ENCODE results near the gene RMI2. TPM values are rescaled to one million over a fixed set of nuclear protein-coding genes. Genes with fewer than 3 reads are reported as not detected.

RMI2 gene
- total and polyA plus RNA-seq, 2 donors (not counting 1 experiment from before 2014, with no cell fraction given): 6.6 to 6.8 TPM

- DNase-seq (ENCODE audit: low read depth in 2 of 2): no peak
- Histone ChIP-seq H4K20me1 (ENCODE audit: control insufficient read depth, extremely low read depth, insufficient read depth, low read length) (no peaks in the 10 kb centered on the region), H3K4me3 (replicated peaks in 1 of 4; ENCODE audit: control extremely low read depth in 1 of 4, insufficient read depth in 1 of 4, low read depth in 3 of 4, low read length in 4 of 4) (no peak overlapping the region), H3K9ac (ENCODE audit: insufficient read depth, low read length) (no peak overlapping the region), H2AFZ (ENCODE audit: low read length) (no peak overlapping the region), H3K4me2 (ENCODE audit: extremely low read depth, insufficient read depth, low read length) (no peak overlapping the region), H3K4me1 (ENCODE audit: control insufficient read depth, extremely low read depth, insufficient read depth, low read length) (no peaks in the 10 kb centered on the region), H3K36me3 (ENCODE audit: control insufficient read depth, insufficient read depth, low read length) (no peaks in the 10 kb centered on the region), H3K27ac (ENCODE audit: insufficient read depth, low read length) (no peak overlapping the region), H3K9me3 (ENCODE audit: control insufficient read depth, insufficient read depth, low read depth, low read length) (no peaks in the 10 kb centered on the region), H3K27me3 (ENCODE audit: control insufficient read depth, insufficient read depth, low read length) (no peaks in the 10 kb centered on the region), H3K79me2 (ENCODE audit: control insufficient read depth, insufficient read depth, low read length) (no peaks in the 10 kb centered on the region)
- TF ChIP-seq EZH2 (IDR thresholded peaks at IDR 0.05; ENCODE audit: low read length, missing control alignments): no peak
- TF ChIP-seq CTCF (conservative IDR thresholded peaks at IDR 0.05 in 1 of 2, IDR thresholded peaks at IDR 0.05 in 1 of 2; ENCODE audit: low read depth in 1 of 2, low read length in 2 of 2): no peak
Observed at GRCh38 chr16:11306997-11307638, 38.1 kb upstream of the RMI2 start.

GRCh38 chr16:11307639-11308492, 37.4 kb upstream of the RMI2 start:
- no peak for DNase-seq (ENCODE audit: low read depth in 2 of 2)
- H3K79me2 ChIP-seq (ENCODE audit: control insufficient read depth, insufficient read depth, low read length): no peaks in the 10 kb centered on the region
- TF ChIP-seq CTCF (conservative IDR thresholded peaks at IDR 0.05 in 1 of 2, IDR thresholded peaks at IDR 0.05 in 1 of 2; ENCODE audit: low read depth in 1 of 2, low read length in 2 of 2) (no peak), EZH2 (IDR thresholded peaks at IDR 0.05; ENCODE audit: low read length, missing control alignments) (no peak)

GRCh38 chr16:11308493-11309283, 36.6 kb upstream of the RMI2 start:
- Histone ChIP-seq H3K36me3 (ENCODE audit: control insufficient read depth, insufficient read depth, low read length) (no peaks in the 10 kb centered on the region), H3K4me3 (replicated peaks in 1 of 4; ENCODE audit: control extremely low read depth in 1 of 4, insufficient read depth in 1 of 4, low read depth in 3 of 4, low read length in 4 of 4) (no peak overlapping the region), H3K27me3 (ENCODE audit: control insufficient read depth, insufficient read depth, low read length) (no peaks in the 10 kb centered on the region), H3K9ac (ENCODE audit: insufficient read depth, low read length) (no peak overlapping the region), H3K4me1 (ENCODE audit: control insufficient read depth, extremely low read depth, insufficient read depth, low read length) (peaks cover 7% of the 10 kb centered on the region), H3K9me3 (ENCODE audit: control insufficient read depth, insufficient read depth, low read depth, low read length) (no peaks in the 10 kb centered on the region), H2AFZ (ENCODE audit: low read length) (no peak overlapping the region), H4K20me1 (ENCODE audit: control insufficient read depth, extremely low read depth, insufficient read depth, low read length) (no peaks in the 10 kb centered on the region), H3K4me2 (ENCODE audit: extremely low read depth, insufficient read depth, low read length) (no peak overlapping the region), H3K79me2 (ENCODE audit: control insufficient read depth, insufficient read depth, low read length) (no peaks in the 10 kb centered on the region), H3K27ac (ENCODE audit: insufficient read depth, low read length) (no peak overlapping the region)
- TF ChIP-seq EZH2 (IDR thresholded peaks at IDR 0.05; ENCODE audit: low read length, missing control alignments) (no peak), CTCF (conservative IDR thresholded peaks at IDR 0.05 in 1 of 2, IDR thresholded peaks at IDR 0.05 in 1 of 2; ENCODE audit: low read depth in 1 of 2, low read length in 2 of 2) (no peak)
- no peak for DNase-seq (ENCODE audit: low read depth in 2 of 2)

More at GRCh38 chr16:11307639-11308492, 37.4 kb upstream of the RMI2 start:
- Histone ChIP-seq H3K4me1 (ENCODE audit: control insufficient read depth, extremely low read depth, insufficient read depth, low read length) (peaks cover 5% of the 10 kb centered on the region), H2AFZ (ENCODE audit: low read length) (no peak overlapping the region), H3K4me3 (replicated peaks in 1 of 4; ENCODE audit: control extremely low read depth in 1 of 4, insufficient read depth in 1 of 4, low read depth in 3 of 4, low read length in 4 of 4) (no peak overlapping the region), H3K9ac (ENCODE audit: insufficient read depth, low read length) (no peak overlapping the region), H4K20me1 (ENCODE audit: control insufficient read depth, extremely low read depth, insufficient read depth, low read length) (no peaks in the 10 kb centered on the region), H3K27me3 (ENCODE audit: control insufficient read depth, insufficient read depth, low read length) (no peaks in the 10 kb centered on the region), H3K4me2 (ENCODE audit: extremely low read depth, insufficient read depth, low read length) (no peak overlapping the region), H3K9me3 (ENCODE audit: control insufficient read depth, insufficient read depth, low read depth, low read length) (no peaks in the 10 kb centered on the region), H3K27ac (ENCODE audit: insufficient read depth, low read length) (no peak overlapping the region), H3K36me3 (ENCODE audit: control insufficient read depth, insufficient read depth, low read length) (no peaks in the 10 kb centered on the region)
